GM18907 (cell line): ENCODE results near the gene LCOR.

Source experiments
- ATAC-seq: cut with Tn5 transposase; IDR thresholded peaks from one replicate; pipeline ENCODE4 v1.9.1; 2021; ENCODE audit warnings: mild to moderate bottlenecking, moderate library complexity; ENCODE audit not compliant: unreplicated experiment

LCOR gene

DNA sequence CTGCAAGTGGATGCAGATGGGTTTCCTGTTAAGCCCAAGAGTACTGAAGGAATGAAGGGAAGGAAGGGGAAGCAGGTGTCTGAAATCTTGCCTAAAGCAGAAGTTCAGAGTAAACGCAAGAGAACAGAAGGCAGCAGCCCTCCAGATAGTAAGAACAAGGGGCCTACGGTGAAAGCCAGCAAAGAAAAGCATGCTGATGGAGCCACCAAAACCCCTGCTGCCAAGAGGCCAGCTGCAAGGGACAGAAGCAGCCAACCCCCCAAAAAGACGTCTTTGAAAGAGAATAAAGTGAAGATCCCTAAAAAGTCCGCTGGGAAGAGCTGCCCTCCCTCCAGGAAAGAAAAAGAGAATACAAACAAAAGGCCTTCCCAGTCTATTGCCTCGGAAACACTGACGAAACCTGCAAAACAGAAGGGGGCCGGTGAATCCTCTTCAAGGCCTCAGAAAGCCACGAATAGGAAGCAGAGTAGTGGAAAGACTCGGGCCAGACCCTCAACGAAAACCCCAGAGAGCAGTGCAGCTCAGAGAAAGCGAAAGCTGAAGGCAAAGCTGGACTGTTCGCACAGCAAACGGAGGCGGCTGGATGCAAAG lies 152.5 kb downstream of the LCOR start:
- ATAC-seq = peak; percentile 67

- no peak for ATAC-seq
Observed at GRCh38 chr10:96986200-96986856, 154.2 kb downstream of the LCOR start.

- ATAC-seq = no peak
Observed at GRCh38 chr10:96987141-96987841, 155.2 kb downstream of the LCOR start.

- ATAC-seq = no peak
Observed at GRCh38 chr10:96987842-96988175, 155.7 kb downstream of the LCOR start.

- ATAC-seq = no peak
Observed at GRCh38 chr10:96988426-96988825, 156.3 kb downstream of the LCOR start.

DNA sequence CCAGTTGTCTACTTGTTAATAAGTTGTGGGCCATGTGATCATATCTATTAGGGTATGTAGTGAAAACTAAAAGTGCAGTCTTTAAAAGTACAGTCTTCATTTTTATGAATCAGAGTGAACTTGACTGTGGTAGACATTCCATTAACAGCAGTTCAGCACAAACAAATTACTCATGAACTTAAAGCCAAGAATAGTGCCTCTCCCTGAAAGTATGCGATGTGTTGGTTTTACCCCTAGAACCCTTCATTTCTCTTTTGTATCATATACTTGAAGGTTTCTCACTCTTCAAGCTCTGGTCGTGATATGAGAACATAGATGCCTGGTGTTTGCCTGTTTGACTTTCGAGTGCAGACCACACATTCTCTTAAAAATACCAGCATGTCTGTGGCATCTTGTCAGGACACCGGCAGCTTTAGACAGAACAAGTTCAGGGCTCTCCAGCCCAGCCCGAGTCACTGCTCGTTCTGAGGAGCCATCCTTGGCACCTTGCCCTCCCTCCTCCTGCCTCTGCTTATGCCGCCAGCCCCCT lies 159.3 kb downstream of the LCOR start:
- no peak for ATAC-seq

DNA sequence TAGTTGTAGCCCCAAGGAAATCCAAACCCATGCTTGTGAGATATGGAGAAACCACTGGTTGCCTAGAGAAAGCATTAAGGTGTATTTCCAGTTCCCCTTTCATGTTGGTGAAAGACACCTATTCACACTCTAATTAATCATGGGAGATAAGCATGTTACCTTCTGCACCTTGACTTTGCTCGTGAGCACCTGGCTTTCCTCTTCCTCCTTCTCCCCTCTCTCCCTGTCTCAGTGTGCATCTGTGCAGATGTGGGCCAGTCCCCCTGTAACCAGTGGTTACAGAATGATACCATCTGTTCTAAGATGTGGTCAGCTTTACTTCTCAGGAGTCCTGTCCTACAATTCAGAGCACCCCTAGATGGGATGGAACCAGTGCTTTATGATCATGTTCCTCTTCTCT lies 160.6 kb downstream of the LCOR start:
- ATAC-seq = peak; percentile 68

GRCh38 chr10:96995851-96996250 lies 163.8 kb downstream of the LCOR start:
- ATAC-seq = no peak

GRCh38 chr10:96996275-96996965 lies 164.3 kb downstream of the LCOR start:
- ATAC-seq = no peak

GRCh38 chr10:96998329-96998888 lies 166.3 kb downstream of the LCOR start:
- ATAC-seq = no peak

DNA sequence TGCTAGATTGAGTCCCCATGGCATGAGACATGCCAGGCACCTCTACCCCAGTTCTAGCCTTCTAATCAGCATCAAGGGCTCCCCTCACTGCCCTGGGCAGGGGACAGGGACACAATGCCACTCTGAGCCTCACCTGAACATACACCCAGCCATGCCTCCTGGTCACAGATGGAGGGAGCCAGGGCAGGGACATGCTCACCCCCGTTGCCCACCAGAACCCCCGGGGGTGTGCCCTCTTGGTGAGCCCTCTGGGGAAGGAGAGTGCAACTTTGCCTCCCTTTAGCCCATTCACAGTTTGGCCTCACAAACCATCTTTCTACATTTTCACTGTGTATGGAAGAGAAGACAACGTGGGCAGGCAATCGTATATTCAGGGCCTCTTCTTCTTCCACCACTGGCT lies 167.2 kb downstream of the LCOR start:
- no peak for ATAC-seq

GRCh38 chr10:96999987-97000386 lies 167.9 kb downstream of the LCOR start:
- ATAC-seq = no peak

GRCh38 chr10:97000487-97001182 lies 168.5 kb downstream of the LCOR start:
- ATAC-seq = no peak

DNA sequence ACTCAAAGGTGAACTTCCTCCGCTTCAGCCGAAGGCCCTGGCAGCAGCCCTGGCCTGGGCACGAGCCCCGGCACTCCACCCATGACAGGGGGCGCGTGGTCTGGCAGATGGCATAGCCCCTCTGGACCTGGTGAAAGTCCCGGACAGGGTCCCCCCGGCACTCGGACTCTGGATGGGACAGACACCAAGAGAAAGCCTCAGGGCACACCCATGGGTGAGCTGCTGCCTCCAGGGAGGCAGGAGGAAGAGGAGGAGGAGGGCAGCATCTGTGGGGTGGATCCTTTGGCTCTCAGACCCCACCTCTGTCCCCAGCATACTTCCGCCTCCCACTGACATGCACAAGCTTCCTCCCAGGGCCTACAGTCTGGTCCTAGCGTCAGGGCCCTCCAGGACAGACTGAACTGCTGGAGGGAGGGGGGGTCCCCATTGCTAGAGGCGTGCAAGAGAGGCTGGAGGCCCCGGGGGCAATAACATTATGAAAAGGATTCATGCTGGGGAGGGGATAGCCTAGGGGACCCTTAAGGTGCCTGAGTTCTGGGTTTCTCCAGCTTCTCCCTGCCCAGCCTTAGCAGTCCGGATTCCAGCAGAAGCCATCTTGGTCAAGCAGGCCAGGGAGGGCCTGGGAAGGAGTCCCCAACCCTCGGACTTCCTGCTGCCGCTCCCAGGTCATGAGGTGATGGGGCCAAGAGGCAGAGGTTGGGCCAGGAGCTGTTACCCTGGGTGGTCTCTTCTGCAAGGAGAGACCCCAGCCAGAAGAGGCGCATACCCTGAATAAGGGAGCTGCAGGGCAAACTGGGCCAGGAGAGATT lies 169.3 kb downstream of the LCOR start:
- no peak for ATAC-seq

- ATAC-seq = no peak
Observed at GRCh38 chr10:97002670-97003069, 170.6 kb downstream of the LCOR start.

GRCh38 chr10:97003151-97003803 lies 171.2 kb downstream of the LCOR start:
- no peak for ATAC-seq

GRCh38 chr10:97003804-97004201 lies 171.7 kb downstream of the LCOR start:
- ATAC-seq = no peak

DNA sequence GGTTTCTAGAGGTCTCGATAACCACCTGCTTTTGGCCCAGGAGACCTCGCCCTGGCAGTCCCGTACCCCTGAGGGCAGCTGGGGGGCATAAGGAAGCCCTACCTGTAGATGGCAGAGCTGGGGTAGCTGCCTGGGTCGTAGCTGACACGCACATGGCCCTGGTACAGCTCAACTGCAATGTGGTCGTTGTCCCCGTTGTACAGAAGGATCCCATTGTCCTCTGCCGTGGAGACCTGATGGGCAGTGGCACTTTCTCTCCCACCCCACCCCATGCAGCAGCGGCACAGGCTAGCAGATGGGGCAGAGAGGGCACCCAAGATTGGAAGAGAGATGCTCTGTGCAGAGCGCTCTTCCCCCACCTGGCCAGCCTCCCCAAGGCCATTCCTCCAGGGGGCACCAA lies 172.5 kb downstream of the LCOR start:
- ATAC-seq = no peak

GRCh38 chr10:97005349-97005748 lies 173.3 kb downstream of the LCOR start:
- no peak for ATAC-seq
